Embryonic facial prominence (tissue), 1 donor: ENCODE data around the gene CBX6.
"Not testable (repeated sequence)": the region's sequence is repeated elsewhere in the genome, so short reads cannot be mapped to it uniquely, and the experiment has no call there.

Source experiments
- DNase-seq: peaks from one replicate; pipeline ENCODE4 v3.0.0-alpha.2; 2016; ENCODE audit errors: extremely low spot score

Gene CBX6

DNA sequence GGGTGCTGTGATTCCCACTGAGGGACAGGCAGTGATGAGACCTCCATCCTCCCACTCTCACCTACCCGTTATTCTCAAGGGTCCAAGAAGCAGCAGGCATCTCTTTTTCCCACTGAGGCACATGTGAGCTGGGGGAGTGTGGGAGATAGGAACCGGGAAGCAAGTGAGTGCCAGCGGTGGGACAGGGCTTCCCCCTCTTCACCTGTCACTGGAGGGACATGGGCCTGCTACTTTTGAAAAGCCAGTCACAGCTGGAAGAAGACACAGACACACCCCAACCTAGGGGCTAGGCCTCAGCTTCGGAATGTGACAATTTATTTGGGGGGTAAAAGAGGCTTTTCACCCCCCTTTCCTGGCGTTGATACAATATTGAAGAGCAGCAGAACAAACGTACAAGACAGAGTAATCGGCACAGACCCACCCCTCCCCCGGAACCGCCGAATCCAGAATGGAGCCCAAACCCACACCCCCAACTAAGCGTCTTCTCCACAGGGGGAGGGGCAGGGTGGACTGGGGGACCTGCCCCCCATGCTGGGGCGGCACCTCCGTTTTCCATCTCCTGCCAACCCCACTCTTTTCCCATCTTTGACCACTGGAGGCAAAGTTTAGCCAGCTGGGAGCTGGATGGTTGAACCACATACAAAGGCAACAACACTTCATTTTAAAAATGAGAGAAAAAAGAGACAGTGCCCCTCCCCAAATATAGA is 10.7 kb downstream of the CBX6 start:
- no peak for DNase-seq

DNA sequence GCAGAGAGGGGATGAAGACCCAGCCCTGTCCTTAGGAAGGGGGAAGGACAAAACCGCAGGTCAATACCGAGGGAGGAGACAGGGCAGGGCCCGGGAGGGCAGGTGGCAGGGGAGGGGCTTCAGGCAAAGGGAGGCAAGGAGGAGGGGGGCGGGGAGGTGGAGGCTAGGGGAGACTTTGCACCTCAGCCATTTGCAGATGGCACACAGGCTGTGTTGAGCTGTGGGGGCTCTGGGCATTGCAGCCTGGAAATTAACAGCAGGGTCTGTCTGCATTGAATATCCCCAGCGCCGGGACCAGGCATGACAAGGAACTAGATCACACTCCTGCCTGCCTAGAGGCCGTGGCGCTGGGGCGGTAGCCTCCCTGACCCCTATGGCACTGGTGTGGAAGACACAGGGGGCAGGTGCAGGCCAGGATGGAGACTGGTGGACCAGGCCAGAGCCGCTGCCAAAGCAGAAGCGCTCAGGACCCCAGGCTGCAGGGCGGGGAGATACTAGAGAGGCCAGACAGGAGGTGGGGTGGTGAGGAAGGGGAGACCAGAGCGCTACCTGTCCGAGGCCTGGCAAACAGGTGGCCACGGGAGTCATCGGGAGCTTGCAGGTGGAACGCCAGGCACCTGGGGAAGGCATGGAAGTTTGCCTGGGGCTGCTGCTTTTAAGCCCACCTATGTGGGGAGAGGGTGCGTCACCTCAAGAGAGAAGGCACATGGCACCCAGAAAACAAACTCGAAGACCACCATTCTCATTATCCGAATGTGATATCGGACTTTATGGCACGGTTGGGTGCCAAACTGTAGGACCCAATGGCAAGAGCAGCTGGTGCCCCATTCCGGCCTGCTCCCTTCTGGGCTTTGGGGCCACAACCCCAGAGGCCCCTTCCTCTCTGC is 11.5 kb downstream of the CBX6 start:
- DNase-seq: no peak

DNA sequence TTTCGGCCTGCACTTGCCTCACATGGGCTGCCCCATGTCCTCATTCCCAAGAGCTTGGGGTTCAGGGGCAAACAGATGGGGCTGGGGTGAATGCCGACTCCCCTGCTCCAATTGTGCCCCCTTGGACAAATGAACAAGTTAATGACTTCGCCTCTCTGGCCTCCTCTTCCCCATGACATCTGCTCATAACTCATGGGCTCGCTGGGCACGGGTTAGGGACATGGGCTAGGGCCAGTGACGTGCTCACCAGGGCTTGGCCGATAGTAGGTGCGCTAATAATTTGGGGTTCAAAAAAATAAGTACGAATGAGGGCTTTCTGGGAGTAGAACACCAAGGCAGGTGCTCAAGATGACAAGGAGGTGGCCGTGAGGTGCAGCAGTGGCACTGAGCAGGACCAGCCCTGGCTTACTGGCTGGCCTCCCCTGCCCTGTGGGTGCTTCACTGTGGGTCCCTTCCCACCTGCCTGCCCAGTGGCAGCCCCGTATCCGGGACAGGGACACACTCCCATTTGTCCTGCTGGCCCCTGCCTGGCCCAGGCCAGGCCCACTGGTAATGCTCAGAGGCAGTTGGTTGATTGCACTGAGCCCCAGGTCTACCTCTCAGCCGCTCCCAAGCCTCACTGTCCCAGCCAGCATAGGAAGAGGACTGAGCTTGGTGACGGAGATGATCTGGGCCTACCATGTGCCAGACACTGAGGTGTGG is 12.3 kb downstream of the CBX6 start:
- no peak for DNase-seq

DNA sequence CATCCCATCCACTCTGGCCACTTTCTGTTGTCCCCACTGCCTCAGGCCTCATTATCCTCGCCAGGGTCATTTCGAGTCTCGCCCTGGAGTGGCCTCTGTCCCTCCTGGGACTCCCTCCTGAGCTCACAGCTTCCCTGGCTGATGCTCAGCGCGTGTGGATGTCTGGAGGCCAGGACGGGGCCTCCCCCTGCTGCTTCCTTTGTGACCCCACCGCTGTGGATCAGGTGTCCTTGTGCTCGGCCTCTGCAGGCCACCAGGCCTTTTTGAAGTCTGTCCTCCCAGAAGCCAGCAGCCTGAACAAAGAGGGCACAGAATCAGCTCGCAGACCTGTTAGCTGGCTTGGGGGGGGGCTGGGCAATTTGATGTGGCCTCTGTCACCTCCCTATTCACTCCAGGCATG is 13.5 kb downstream of the CBX6 start:
- DNase-seq: no peak

DNA sequence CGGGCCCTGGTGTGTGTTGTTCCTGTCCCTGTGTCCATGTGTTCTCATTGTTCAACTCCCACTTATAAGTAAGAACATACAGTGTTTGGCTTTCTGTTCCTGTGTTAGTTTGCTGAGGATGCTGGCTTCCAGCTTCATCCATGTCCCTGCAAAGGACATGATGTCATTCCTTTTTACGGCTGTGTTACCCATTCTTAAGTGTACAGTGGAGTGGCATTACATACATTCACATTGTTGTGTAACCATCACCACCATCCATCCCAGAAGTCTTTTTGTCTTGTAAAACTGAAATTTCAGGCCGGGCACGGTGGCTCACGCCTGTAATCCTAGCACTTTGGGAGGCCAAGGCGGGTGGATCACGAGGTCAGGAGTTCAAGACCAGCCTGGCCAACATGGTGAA is 17.5 kb downstream of the CBX6 start:
- not testable (repeated sequence) for DNase-seq

DNA sequence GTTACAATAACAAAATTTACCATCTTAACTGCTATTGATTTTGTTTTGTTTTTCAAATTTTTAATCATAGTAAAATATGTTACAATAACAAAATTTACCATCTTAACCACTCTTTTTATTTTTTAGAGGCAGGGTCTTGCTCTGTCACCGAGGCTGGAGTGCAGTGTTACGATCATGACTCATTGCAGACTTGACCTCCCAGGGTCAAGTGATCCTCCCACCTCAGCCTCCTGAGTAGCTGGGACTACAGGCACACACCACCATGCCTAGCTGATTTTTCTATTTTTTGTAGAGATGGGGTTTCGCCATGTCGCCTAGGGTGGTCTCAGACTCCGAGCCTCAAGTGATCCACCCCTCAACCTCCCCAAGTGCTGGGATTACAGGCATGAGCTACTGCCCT is 18.1 kb downstream of the CBX6 start:
- not testable (repeated sequence) for DNase-seq

DNA sequence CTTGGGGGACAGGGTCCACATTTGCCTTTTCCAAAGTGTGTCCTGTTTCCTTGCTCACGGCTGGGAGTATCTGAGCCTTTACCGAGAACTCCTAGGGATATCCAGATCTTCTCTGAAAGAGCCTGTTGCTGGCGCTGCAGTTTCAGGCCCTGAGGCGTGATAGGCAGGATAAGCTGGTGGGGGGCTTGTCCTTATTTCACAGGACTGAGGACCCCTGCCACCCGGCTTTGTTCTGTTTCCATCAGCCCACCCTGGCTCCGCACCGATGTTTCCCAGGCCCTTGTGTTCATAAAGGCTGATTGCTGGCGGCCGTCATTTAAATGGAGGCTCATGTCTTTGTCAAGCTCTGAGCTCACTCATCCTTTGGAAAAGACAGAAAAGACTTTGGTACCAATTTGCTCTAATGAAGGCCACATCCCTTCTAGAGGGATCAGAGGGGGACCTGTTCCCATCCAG is 18.8 kb downstream of the CBX6 start:
- no peak for DNase-seq

DNA sequence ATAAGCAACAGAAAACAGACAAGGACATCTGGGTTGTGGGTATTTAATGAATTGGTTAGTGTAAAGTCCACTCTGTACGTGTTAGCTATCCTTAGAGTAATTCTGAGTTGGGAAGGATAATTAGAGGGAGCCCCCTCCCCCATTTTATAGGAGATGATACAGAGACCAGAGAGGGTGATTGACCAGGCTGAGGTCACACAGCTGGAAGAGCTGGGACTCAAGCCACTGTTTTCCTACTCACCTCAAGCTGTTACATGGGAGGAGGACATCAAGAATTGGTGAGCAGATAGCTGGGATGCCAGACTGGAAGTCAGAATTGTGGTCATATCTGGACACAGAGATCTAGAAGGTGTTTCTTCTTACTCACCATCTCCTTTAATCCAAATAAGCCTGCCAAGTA is 19.5 kb downstream of the CBX6 start:
- no peak for DNase-seq

DNA sequence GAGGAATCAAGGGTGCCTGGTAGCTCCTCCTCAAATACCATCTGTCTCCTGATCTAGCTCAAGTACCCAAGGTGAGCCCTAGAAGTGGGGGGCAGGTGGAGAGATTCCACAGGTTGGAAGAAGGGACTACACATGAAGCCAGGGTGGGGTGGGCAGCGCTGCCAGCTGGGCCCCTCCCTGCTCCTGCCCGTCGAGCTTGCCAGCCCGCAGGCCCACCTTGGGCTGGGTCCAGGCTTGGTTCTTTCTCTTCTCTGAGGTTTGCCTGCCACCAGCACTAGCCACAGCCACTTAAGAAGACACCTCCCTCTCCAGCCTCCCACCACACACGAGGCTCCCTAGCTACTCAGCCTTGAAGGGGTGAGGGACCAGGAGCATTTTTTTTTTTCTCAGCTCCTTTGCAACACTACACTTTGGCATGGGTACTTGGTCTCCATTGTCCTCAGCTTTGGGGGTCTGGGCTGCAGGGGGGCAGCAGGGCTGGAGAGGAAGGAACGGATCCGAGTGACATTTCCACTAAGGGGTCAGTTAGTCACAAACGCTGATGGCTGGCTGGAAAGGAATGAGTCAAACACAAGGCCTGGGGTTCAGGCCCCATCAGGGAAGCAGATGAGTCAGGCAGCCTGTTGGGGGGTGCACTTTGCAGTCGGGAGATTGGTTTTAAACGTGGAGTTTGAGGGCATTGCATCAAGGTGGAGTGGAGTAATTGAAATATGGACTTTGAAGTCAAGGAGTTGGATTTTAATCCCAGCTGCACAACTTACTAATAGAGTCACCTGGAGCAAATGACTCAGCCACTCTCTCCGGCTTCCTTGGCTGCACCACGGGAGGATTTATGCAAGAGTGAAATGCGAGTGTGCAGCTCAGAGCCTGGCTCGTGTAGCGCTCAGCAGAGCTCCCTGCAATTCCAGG is 20.8 kb downstream of the CBX6 start:
- DNase-seq: no peak

DNA sequence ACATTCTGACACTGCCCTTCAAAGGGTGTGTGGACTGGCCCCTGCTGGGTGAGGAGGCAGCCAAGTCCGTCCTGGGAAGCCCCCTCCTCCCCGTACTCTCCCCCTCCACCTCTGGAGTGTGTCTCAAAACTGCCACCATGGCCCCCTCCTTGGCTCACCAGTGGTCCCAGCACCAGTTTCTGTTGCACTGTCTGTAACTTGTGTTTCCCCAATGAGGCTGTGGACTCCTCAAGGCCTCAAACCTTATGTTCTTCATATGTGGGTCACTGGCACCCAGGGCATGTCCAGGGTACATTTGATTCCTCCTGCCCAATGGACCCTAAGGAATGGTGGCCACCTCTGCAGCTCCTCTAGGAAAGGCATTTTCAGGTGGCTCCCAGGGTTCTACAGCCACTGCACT is 21.6 kb downstream of the CBX6 start:
- no peak for DNase-seq

DNA sequence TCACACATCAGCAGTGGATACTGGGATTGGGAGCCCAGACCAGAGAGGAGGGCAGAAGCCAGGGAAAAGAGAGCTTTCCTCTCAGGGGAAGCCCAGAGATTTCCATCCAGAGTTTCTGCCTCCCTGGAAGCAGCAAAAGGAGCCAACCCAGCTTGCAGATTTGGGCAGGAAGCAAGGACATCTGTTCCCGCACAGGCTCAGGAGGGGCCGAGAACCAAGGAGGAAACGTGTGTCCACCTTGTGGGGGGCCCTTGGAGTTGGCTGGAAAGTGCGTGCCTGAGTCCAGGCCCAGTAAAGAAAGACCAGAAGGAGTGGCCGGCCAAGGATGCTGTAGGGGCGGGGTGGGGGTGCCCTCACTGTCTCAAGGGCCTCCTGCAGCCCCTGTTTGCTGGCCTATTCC is 22.2 kb downstream of the CBX6 start:
- DNase-seq: no peak

DNA sequence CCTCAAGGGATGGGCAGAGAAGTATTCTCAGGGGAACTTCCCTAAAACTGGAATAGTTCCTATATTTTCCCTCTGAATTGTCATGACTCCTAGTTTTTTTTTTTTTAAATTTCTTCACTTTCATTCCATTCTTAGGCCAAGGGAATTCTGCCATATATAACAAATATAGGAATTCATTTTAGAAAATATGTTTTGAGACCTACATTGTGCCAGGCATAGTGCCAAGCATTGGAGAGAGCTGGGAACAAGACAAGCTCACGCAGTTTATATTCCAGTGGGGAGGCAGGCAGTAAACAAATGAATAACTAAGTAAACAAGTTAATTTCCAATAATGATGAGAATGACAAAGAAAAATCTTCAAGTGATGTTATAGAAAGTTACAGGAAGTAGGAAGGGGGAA is 25.6 kb downstream of the CBX6 start:
- DNase-seq: no peak

DNA sequence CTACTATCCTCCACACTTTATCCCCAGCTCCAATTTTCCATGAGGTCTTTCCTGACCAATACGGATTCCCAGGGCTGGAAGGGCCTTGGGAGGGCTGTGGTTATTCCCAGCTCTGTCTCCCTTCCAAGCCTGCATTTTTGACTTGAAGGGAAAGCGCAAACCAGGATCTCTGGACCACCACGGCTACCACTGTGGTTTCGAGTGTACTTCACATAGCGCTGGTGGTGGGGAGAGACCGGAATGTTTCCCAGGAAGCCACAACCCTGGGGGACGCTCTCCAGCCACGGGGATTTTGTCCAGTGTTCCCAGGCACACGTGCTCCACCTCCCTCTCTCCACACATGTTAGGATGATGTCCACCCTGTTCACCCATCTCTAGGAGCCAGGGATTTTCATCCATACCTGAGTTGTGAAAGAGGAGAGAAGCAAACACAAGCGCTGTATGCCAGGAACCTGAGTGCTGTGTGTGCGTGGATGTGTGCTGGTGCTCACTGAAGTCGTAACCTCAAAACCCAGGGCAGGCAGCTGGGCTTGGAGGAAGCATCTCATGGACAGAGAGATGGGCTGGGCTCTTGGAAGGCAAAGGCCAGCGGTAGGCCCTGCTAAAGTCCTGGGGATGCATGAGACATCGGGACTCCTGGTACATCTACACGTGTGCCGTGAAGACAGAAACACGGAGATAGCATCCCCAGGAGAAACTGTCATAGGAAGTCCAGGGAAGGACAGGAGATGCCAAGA is 26.8 kb downstream of the CBX6 start:
- DNase-seq: no peak

DNA sequence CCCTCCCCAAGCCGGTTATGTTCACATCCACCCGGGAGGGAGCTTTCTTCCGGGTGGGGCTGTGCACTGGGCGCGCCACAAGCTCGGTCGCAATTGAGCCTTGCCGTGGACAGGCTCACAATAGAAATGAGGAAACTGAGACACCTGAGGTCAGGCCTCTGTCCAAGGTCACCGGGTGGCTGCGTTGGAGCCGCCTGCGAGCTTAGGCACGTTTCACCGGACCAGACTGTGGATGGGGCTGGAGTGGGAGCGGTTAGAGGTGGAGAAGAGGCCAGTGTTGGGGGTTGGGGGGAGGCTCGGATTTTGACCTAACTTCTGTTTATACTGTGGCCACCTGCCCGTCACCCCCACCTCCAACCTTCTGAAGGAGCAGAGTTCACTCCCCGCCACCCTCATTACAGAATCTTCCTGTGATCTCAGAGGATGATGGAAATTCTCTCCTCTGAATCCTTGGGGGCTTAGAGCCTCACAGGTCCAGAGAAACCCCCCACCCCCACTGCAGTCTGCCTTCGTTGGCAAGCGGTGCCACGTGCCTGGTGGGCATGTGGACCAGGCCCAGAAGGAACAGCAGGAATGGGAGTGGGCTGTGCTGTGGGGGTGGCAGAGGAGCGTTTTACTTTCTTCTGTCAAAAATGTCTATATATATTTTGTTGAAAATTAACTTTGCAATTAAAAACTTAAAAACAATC is 27.6 kb downstream of the CBX6 start:
- DNase-seq: no peak

DNA sequence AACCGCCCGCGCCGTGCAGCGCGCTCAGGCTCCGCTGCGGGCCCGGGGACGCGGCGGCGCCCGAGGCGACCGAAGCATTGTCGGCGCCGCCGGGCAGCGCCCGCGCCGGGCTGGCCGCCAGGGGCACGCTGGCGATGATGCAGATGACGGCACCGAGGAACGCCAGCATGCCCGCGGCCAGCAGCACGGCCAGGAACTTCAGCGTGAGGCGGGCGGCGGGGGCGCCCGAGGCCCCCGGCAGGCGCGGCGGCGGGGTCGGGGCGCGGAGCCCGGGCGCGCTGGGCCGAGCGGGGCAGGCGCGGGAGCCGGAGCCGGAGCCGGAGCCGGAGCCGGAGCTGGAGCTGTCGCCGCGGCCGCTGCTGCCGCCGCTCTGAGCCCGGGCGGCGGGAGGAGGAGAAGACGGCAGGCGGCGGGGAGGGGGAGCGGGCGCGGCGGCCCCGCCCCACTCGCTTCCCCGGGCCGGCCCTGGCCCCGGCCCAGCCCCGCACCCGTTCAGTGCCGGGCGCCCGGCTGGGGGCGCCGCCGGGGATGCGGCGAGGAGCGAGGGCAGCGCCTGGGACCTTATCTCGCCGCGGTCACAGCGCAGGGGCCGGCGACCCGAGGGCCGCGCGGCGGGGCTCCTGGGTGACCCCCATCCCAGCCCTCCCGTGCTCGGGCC is 28.2 kb downstream of the CBX6 start, which contains the start of gene NPTXR:
Gene NPTXR, minus strand, starts transcription at position 372 of the 658 bp plus-strand sequence.
- DNase-seq: no peak

DNA sequence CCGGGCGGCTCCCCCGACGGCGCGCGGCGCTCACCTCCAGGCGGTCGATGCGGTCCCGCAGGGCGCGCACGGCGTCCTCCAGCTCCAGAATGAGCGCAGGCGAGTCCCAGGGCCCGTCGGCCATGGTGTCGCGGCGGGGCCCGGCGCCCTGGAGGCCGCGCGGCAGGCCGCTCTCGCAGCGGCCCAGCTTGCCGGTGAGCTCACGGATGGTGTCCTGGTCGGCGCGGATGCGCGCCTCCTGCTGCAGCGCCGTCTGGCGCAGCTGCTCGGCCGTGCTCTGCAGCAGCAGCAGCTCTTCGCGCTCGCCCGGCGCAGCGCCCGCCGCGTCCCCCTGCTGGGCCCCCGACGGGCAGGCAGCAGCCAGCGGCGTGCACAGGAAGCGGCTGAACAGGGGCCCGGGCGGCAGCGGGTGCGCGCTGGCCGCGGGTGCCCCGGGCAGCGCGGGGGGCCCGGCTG is 28.8 kb downstream of the CBX6 start:
- DNase-seq: peak; percentile 52

DNA sequence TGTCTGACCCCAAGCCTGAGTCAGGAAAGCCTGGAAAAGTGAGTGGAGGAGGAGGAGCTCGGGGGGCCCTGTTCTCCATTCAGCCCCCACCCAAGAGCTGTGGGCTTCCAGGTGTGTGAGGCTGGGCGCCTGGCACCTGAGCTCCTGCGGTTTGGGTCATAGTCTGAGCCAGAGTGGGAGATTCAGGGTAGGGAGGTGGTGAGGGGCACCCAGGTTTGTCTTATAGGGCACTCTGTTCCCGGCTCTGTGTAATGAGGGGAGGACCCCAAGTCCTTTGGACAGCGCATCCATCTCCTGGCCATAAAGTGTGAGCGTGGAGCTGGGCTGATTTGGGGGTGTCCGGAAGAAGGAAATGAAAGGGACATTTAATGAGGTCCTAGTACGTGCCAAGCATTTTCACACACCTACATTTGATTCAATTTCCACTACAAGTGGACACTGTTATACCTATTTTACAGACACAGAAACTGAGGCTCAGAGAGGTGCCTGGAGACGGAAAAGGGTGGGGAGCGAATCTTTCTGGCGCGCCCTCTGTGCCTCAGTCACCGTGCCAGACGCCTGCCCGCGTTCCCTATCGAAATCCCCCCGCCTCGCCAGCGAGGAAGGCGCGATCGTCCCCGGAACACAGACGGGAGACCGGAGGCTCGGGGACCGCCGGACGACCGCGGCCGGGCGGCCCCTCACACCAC is 29.4 kb downstream of the CBX6 start:
- DNase-seq: no peak

DNA sequence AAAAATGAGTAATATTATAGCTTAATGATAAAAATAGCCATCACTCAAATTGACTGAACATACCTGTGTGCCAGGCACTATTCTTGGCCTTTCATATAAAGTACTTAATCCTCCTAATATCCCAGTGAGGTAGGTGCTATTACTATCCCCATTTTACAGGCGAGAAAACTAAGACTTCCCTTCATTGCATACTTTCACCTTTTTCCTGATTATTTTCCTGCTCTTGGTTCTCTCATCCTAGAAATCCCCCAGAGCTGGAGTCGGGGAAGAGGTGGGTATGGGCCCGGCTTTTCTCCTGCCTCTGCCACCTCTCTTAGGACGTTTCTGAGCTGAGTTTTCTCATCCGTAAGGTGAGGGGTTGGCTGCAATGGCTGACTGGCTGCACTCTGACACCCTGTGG is 30.4 kb downstream of the CBX6 start:
- no peak for DNase-seq

DNA sequence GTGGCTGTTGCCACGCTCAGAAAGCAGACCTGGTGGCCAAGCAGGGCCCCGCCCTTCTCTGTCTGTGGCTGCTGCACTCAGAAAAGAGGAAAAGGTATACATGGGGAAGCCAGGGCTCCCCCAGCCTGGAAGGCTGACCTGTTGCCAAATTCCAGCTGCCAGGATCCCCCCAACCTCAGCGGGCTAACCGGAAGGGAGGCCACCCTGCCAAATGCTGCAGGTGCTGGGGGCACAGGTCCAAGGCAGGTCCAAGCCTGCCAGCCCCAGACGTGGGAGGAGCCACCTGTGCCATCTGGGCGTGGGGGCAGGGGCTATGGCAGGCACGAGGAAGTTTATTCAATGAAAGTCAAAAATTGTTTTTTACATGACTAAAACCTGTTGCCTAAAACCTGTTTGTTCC is 30.8 kb downstream of the CBX6 start:
- no peak for DNase-seq
